ENCODE data around the gene PGAP3. TPM values are rescaled to one million over a fixed set of nuclear protein-coding genes. Genes with fewer than 3 reads are reported as not detected.
A peak's percentile ranks its signal among the peaks of the same experiment; 100 is the strongest.

The PGAP3 gene
- total RNA-seq, 2 donors from 2014 or later = 22.6 to 29.3 TPM

- no peak overlapping the region for H3K27ac ChIP-seq (ENCODE audit: low read depth, low read length)
- TF ChIP-seq CTCF (conservative IDR thresholded peaks at IDR 0.05) = peak; percentile 2
- WGBS, 2 experiments (ENCODE audit: insufficient coverage in 1 of 2, insufficient read length in 1 of 2) = 93 to 96% methylated on average over 8 to 15 of the region's 15 CpGs
- no peaks in the 10 kb centered on the region for H3K9me3 ChIP-seq (ENCODE audit: control insufficient read depth, low read length)
- H3K4me3 ChIP-seq (ENCODE audit: low read length) = no peak overlapping the region
- Mint-ChIP-seq H3K27ac (no peak overlapping the region), H3K9me3 (no peaks in the 10 kb centered on the region), H3K4me1 (peaks cover 15% of the 10 kb centered on the region), H3K36me3 (ENCODE audit: low read depth) (peaks cover 10% of the 10 kb centered on the region), H3K4me3 (no peak overlapping the region), H3K27me3 (ENCODE audit: insufficient read depth) (peaks cover 34% of the 10 kb centered on the region)
- no peaks in the 10 kb centered on the region for H3K4me1 ChIP-seq (ENCODE audit: control insufficient read depth, insufficient read depth, low read length)
- H3K36me3 ChIP-seq (ENCODE audit: control insufficient read depth, insufficient read depth, low read length) = peaks cover 5% of the 10 kb centered on the region
- H3K27me3 ChIP-seq (ENCODE audit: control insufficient read depth, insufficient read depth, low read length, poor library complexity, severe bottlenecking) = peaks cover 31% of the 10 kb centered on the region
- H3K9ac ChIP-seq (ENCODE audit: extremely low read depth, low read length, poor library complexity, severe bottlenecking) = no peak overlapping the region
- DNase-seq = no peak
Observed at GRCh38 chr17:39672522-39673334, 15.1 kb downstream of the PGAP3 start.

GRCh38 chr17:39671651-39672521 is 16.0 kb downstream of the PGAP3 start:
- WGBS, 2 experiments (ENCODE audit: insufficient coverage in 1 of 2, insufficient read length in 1 of 2) = 82 to 88% methylated on average over 11 to 18 of the region's 19 CpGs
- Histone ChIP-seq H3K9ac (ENCODE audit: extremely low read depth, low read length, poor library complexity, severe bottlenecking) (no peak overlapping the region), H3K9me3 (ENCODE audit: control insufficient read depth, low read length) (no peaks in the 10 kb centered on the region), H3K27ac (ENCODE audit: low read depth, low read length) (no peak overlapping the region), H3K4me1 (ENCODE audit: control insufficient read depth, insufficient read depth, low read length) (no peaks in the 10 kb centered on the region), H3K4me3 (ENCODE audit: low read length) (no peak overlapping the region), H3K36me3 (ENCODE audit: control insufficient read depth, insufficient read depth, low read length) (peaks cover 4% of the 10 kb centered on the region), H3K27me3 (ENCODE audit: control insufficient read depth, insufficient read depth, low read length, poor library complexity, severe bottlenecking) (peaks cover 39% of the 10 kb centered on the region)
- Mint-ChIP-seq H3K4me1 (peaks cover 15% of the 10 kb centered on the region), H3K27me3 (ENCODE audit: insufficient read depth) (peaks cover 41% of the 10 kb centered on the region), H3K27ac (no peak overlapping the region), H3K9me3 (no peaks in the 10 kb centered on the region), H3K4me3 (no peak overlapping the region), H3K36me3 (ENCODE audit: low read depth) (peaks cover 4% of the 10 kb centered on the region)
- DNase-seq = peak; percentile 92
- TF ChIP-seq CTCF (conservative IDR thresholded peaks at IDR 0.05) = peak; percentile 87

- H3K9ac ChIP-seq (ENCODE audit: extremely low read depth, low read length, poor library complexity, severe bottlenecking) = no peak overlapping the region
- H3K9me3 Mint-ChIP-seq = no peaks in the 10 kb centered on the region
- no peak for TF ChIP-seq CTCF (conservative IDR thresholded peaks at IDR 0.05)
- no peaks in the 10 kb centered on the region for H3K36me3 ChIP-seq (ENCODE audit: control insufficient read depth, insufficient read depth, low read length)
- H3K4me3 Mint-ChIP-seq = no peak overlapping the region
- no peaks in the 10 kb centered on the region for H3K9me3 ChIP-seq (ENCODE audit: control insufficient read depth, low read length)
- no peak overlapping the region for H3K27ac Mint-ChIP-seq
- no peak overlapping the region for H3K4me3 ChIP-seq (ENCODE audit: low read length)
- peaks cover 50% of the 10 kb centered on the region for H3K27me3 ChIP-seq (ENCODE audit: control insufficient read depth, insufficient read depth, low read length, poor library complexity, severe bottlenecking)
- no peak for DNase-seq
- WGBS, 2 experiments (ENCODE audit: insufficient coverage in 1 of 2, insufficient read length in 1 of 2) = 67 to 74% methylated on average over 1 to 4 of the region's 4 CpGs
- H3K4me1 ChIP-seq (ENCODE audit: control insufficient read depth, insufficient read depth, low read length) = no peaks in the 10 kb centered on the region
- H3K27me3 Mint-ChIP-seq (ENCODE audit: insufficient read depth) = peaks cover 53% of the 10 kb centered on the region
- no peaks in the 10 kb centered on the region for H3K36me3 Mint-ChIP-seq (ENCODE audit: low read depth)
- no peak overlapping the region for H3K27ac ChIP-seq (ENCODE audit: low read depth, low read length)
- peaks cover 10% of the 10 kb centered on the region for H3K4me1 Mint-ChIP-seq
Observed at GRCh38 chr17:39670746-39671145, 17.1 kb downstream of the PGAP3 start.
